ENCODE results near the gene RNU2-63P. TPM values are rescaled to one million over a fixed set of nuclear protein-coding genes. Genes with fewer than 3 reads are reported as not detected.
A peak's percentile ranks its signal among the peaks of the same experiment; 100 is the strongest.

The RNU2-63P gene
- total RNA-seq, 2 donors from 2014 or later: 12.2 to 19.8 TPM

DNA sequence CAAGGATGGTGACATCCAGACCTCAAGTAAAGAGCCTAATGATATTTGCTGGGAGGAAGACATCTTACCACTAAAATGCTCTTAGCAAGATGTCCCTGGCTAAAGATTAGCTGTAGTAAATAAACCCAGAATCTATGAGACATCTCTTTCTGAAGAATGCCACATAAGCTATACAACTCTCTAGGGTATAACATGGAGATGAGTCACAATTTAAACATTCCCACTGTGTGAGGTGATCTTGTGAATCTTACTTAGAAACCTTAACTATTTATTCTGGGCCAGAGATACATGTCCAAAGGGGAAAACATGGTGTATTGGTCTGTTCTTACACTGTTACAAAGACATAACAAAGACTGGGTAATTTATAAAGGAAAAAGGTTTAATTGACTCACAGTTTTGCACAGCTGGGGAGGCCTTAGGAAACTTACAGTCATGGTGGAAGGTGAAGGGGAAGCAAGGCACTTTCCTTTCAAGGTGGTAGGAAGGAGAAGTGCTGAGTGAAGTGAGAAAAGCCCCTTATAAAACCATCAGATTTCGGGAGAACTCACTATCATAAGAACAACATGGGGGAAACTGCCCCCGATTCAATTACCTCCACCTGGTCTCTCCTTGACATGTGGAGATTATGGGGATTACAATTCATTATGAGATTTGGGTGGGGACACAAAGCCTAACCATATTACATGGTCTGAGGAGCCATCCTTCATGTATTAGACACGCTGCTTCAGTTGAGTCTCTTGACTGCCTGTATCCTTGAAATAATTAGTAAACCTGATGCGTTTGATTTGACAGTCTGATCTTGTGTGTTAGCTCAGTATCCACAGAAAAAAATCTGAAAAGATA is 22.1 kb upstream of the RNU2-63P start:
- Histone ChIP-seq H3K9me3 (ENCODE audit: control insufficient read depth, low read length) (no peaks in the 10 kb centered on the region), H3K4me3 (ENCODE audit: low read length) (no peak overlapping the region), H3K27me3 (ENCODE audit: control insufficient read depth, insufficient read depth, low read length, poor library complexity, severe bottlenecking) (no peaks in the 10 kb centered on the region), H3K4me1 (ENCODE audit: control insufficient read depth, insufficient read depth, low read length) (no peaks in the 10 kb centered on the region), H3K36me3 (ENCODE audit: control insufficient read depth, insufficient read depth, low read length) (peaks cover 17% of the 10 kb centered on the region), H3K27ac (ENCODE audit: low read depth, low read length) (no peak overlapping the region), H3K9ac (ENCODE audit: extremely low read depth, low read length, poor library complexity, severe bottlenecking) (no peak overlapping the region)
- Mint-ChIP-seq H3K36me3 (ENCODE audit: low read depth) (peaks cover 7% of the 10 kb centered on the region), H3K9me3 (no peaks in the 10 kb centered on the region), H3K27ac (peak overlapping the region; percentile 3), H3K4me3 (no peak overlapping the region), H3K4me1 (no peaks in the 10 kb centered on the region), H3K27me3 (ENCODE audit: insufficient read depth) (no peaks in the 10 kb centered on the region)
- DNase-seq: no peak
- TF ChIP-seq, protein P1, sequence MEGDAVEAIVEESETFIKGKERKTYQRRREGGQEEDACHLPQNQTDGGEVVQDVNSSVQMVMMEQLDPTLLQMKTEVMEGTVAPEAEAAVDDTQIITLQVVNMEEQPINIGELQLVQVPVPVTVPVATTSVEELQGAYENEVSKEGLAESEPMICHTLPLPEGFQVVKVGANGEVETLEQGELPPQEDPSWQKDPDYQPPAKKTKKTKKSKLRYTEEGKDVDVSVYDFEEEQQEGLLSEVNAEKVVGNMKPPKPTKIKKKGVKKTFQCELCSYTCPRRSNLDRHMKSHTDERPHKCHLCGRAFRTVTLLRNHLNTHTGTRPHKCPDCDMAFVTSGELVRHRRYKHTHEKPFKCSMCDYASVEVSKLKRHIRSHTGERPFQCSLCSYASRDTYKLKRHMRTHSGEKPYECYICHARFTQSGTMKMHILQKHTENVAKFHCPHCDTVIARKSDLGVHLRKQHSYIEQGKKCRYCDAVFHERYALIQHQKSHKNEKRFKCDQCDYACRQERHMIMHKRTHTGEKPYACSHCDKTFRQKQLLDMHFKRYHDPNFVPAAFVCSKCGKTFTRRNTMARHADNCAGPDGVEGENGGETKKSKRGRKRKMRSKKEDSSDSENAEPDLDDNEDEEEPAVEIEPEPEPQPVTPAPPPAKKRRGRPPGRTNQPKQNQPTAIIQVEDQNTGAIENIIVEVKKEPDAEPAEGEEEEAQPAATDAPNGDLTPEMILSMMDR (conservative IDR thresholded peaks at IDR 0.05): peak; percentile 21
- 80 to 98% methylated on average over 1 to 3 of the region's 4 CpGs for WGBS, 2 experiments (ENCODE audit: insufficient coverage in 1 of 2, insufficient read length in 1 of 2)

DNA sequence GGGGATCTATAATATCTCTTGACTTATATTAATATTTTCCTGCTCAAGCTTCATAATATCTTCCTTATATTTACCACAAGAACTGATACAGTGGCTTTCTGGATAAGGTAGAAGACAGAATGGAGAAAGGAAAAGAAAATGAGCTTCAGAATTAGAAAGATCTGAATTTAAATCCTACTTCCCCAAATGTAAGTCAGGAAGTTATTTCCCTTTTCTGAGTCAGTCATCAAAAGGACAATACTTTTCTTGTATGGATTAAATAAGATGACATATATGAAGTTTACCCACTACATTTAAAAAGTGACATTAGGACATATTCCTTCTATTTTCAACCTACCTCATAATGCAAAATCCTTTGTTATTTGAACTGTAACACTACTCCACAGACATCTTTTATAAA is 20.3 kb upstream of the RNU2-63P start:
- Histone ChIP-seq H3K4me1 (ENCODE audit: control insufficient read depth, insufficient read depth, low read length) (no peaks in the 10 kb centered on the region), H3K27me3 (ENCODE audit: control insufficient read depth, insufficient read depth, low read length, poor library complexity, severe bottlenecking) (no peaks in the 10 kb centered on the region), H3K9me3 (ENCODE audit: control insufficient read depth, low read length) (no peaks in the 10 kb centered on the region), H3K4me3 (ENCODE audit: low read length) (no peak overlapping the region), H3K9ac (ENCODE audit: extremely low read depth, low read length, poor library complexity, severe bottlenecking) (no peak overlapping the region), H3K36me3 (ENCODE audit: control insufficient read depth, insufficient read depth, low read length) (peaks cover 24% of the 10 kb centered on the region), H3K27ac (ENCODE audit: low read depth, low read length) (no peak overlapping the region)
- H3K36me3 Mint-ChIP-seq (ENCODE audit: low read depth): peaks cover 14% of the 10 kb centered on the region
- TF ChIP-seq, protein P1 (conservative IDR thresholded peaks at IDR 0.05): no peak
- H3K9me3 Mint-ChIP-seq: no peaks in the 10 kb centered on the region
- H3K4me1 Mint-ChIP-seq: no peaks in the 10 kb centered on the region
- no peak overlapping the region for H3K4me3 Mint-ChIP-seq
- H3K27ac Mint-ChIP-seq: no peak overlapping the region
- no peaks in the 10 kb centered on the region for H3K27me3 Mint-ChIP-seq (ENCODE audit: insufficient read depth)
- no peak for DNase-seq

GRCh38 chr2:88036182-88036581 is 19.8 kb upstream of the RNU2-63P start:
- Histone ChIP-seq H3K27me3 (ENCODE audit: control insufficient read depth, insufficient read depth, low read length, poor library complexity, severe bottlenecking) (no peaks in the 10 kb centered on the region), H3K4me1 (ENCODE audit: control insufficient read depth, insufficient read depth, low read length) (no peaks in the 10 kb centered on the region), H3K9me3 (ENCODE audit: control insufficient read depth, low read length) (no peaks in the 10 kb centered on the region), H3K9ac (ENCODE audit: extremely low read depth, low read length, poor library complexity, severe bottlenecking) (no peak overlapping the region), H3K36me3 (ENCODE audit: control insufficient read depth, insufficient read depth, low read length) (peaks cover 24% of the 10 kb centered on the region), H3K27ac (ENCODE audit: low read depth, low read length) (no peak overlapping the region), H3K4me3 (ENCODE audit: low read length) (no peak overlapping the region)
- H3K4me3 Mint-ChIP-seq: no peak overlapping the region
- no peak overlapping the region for H3K27ac Mint-ChIP-seq
- no peaks in the 10 kb centered on the region for H3K27me3 Mint-ChIP-seq (ENCODE audit: insufficient read depth)
- WGBS, 2 experiments (ENCODE audit: insufficient coverage in 1 of 2, insufficient read length in 1 of 2): 94 to 100% methylated on average over 1 to 2 of the region's 2 CpGs
- no peaks in the 10 kb centered on the region for H3K9me3 Mint-ChIP-seq
- TF ChIP-seq, protein P1 (conservative IDR thresholded peaks at IDR 0.05): no peak
- H3K36me3 Mint-ChIP-seq (ENCODE audit: low read depth): peaks cover 14% of the 10 kb centered on the region
- H3K4me1 Mint-ChIP-seq: no peaks in the 10 kb centered on the region
- no peak for DNase-seq
